ENCODE results near the gene CAPN10.

The CAPN10 gene

DNA sequence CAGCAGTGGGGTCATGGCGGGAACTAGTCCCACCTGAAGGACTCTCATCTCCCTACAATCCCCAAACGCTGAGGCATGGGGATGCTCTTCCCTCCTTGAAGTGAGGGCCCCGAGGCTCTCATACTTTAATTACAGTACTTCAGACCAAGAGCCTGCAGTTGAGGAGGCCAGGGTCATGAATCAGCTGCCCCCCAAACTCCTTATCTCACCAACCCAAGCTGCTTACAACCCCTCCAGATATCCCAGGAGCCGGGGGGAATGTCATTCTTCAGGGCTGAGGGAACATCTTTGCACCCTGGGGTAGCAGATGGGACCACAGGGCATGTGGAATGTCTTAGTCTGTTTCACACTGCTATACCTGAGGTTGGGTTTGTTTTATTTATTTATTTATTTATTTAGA is 2.8 kb upstream of the CAPN10 start:
- H3K36me3 ChIP-seq (ENCODE audit: insufficient read depth) = no peaks in the 10 kb centered on the region
- no peaks in the 10 kb centered on the region for H4K20me1 ChIP-seq (ENCODE audit: insufficient read depth)
- TF ChIP-seq, protein P1, sequence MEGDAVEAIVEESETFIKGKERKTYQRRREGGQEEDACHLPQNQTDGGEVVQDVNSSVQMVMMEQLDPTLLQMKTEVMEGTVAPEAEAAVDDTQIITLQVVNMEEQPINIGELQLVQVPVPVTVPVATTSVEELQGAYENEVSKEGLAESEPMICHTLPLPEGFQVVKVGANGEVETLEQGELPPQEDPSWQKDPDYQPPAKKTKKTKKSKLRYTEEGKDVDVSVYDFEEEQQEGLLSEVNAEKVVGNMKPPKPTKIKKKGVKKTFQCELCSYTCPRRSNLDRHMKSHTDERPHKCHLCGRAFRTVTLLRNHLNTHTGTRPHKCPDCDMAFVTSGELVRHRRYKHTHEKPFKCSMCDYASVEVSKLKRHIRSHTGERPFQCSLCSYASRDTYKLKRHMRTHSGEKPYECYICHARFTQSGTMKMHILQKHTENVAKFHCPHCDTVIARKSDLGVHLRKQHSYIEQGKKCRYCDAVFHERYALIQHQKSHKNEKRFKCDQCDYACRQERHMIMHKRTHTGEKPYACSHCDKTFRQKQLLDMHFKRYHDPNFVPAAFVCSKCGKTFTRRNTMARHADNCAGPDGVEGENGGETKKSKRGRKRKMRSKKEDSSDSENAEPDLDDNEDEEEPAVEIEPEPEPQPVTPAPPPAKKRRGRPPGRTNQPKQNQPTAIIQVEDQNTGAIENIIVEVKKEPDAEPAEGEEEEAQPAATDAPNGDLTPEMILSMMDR (conservative IDR thresholded peaks at IDR 0.05; ENCODE audit: low read depth, low read length) = no peak

DNA sequence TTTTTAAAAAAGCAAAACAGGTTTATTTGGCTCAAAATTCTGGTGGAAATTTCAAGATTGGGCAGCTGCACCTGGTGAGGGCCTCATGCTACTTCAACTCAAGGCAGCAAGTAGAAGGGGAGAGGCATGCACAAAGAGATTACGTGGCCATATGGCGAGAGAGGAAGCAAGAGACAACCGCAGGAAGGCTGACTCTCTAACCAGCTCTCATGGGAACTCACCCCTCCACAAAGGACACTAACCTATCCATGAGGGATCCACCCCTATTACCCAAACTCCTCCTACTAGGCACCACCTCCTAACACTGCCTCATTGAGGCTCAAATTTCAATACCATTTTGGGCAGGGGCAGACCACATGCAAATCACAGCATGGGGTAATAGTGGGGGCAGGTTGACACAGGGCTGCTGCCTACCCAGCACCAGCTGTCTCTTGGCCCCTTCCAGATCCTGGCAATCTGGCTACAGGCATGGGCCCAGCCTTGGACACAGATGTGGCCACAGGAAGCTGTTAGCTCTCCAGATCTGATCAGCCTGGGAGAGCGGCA is 2.0 kb upstream of the CAPN10 start:
- Histone ChIP-seq H3K27ac (peak overlapping the region; percentile 86), H3K27me3 (ENCODE audit: insufficient read depth, low read depth) (no peaks in the 10 kb centered on the region), H3K36me3 (ENCODE audit: insufficient read depth) (no peaks in the 10 kb centered on the region), H3K9ac (peak overlapping the region; percentile 86; the same call in 1 of the 2 replicates), H4K20me1 (ENCODE audit: insufficient read depth) (no peaks in the 10 kb centered on the region), H3K4me1 (ENCODE audit: low read depth, poor library complexity, severe bottlenecking) (peaks cover 62% of the 10 kb centered on the region), H3K4me3 (IDR thresholded peaks at IDR 0.05; ENCODE audit: insufficient read depth, low read depth, low read length) (no peak overlapping the region), H3K79me2 (ENCODE audit: insufficient read depth, low read depth) (peaks cover 48% of the 10 kb centered on the region), H3K4me2 (peak overlapping the region; percentile 70), H2AFZ (ENCODE audit: low read depth) (no peak overlapping the region)
- TF ChIP-seq, protein P1 (conservative IDR thresholded peaks at IDR 0.05; ENCODE audit: low read depth, low read length) = no peak

More for the DNA sequence above, 2.8 kb upstream of the CAPN10 start:
- no peak overlapping the region for H3K4me3 ChIP-seq (IDR thresholded peaks at IDR 0.05; ENCODE audit: insufficient read depth, low read depth, low read length)
- H2AFZ ChIP-seq (ENCODE audit: low read depth) = no peak overlapping the region
- H3K79me2 ChIP-seq (ENCODE audit: insufficient read depth, low read depth) = peaks cover 41% of the 10 kb centered on the region
- no peaks in the 10 kb centered on the region for H3K27me3 ChIP-seq (ENCODE audit: insufficient read depth, low read depth)
- H3K9ac ChIP-seq = peak overlapping the region; percentile 51; the same call in 1 of the 2 replicates
- peak overlapping the region; percentile 70 for H3K4me2 ChIP-seq
- peaks cover 70% of the 10 kb centered on the region for H3K4me1 ChIP-seq (ENCODE audit: low read depth, poor library complexity, severe bottlenecking)
- peak overlapping the region; percentile 86 for H3K27ac ChIP-seq

DNA sequence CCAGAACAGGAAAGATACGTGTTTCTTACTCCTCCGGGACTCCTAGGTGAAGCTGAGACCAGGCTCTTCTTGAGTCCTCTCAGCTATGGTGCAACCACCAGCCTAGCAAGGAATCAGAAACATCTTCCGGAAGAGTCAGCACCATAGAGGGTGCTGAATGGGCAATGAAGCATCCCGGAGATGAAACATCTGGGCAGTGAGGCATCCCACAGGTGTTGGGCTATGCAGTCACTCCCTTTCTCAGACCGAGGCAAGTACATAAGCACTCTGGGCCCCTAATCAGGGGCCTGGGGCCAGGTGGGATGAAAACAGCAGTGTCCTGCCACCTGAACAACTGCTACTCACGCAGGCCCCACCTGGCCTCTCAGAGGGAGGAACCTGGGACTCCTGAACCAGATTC is 1.4 kb upstream of the CAPN10 start:
- TF ChIP-seq, protein P1 (conservative IDR thresholded peaks at IDR 0.05; ENCODE audit: low read depth, low read length) = no peak
- Histone ChIP-seq H3K27me3 (ENCODE audit: insufficient read depth, low read depth) (no peaks in the 10 kb centered on the region), H3K9ac (peak overlapping the region; percentile 86; the same call in 1 of the 2 replicates), H3K36me3 (ENCODE audit: insufficient read depth) (no peaks in the 10 kb centered on the region), H3K79me2 (ENCODE audit: insufficient read depth, low read depth) (peaks cover 53% of the 10 kb centered on the region), H3K4me2 (peak overlapping the region; percentile 70), H4K20me1 (ENCODE audit: insufficient read depth) (no peaks in the 10 kb centered on the region), H3K4me3 (IDR thresholded peaks at IDR 0.05; ENCODE audit: insufficient read depth, low read depth, low read length) (no peak overlapping the region), H2AFZ (ENCODE audit: low read depth) (no peak overlapping the region), H3K27ac (peak overlapping the region; percentile 86), H3K4me1 (ENCODE audit: low read depth, poor library complexity, severe bottlenecking) (peaks cover 56% of the 10 kb centered on the region)

DNA sequence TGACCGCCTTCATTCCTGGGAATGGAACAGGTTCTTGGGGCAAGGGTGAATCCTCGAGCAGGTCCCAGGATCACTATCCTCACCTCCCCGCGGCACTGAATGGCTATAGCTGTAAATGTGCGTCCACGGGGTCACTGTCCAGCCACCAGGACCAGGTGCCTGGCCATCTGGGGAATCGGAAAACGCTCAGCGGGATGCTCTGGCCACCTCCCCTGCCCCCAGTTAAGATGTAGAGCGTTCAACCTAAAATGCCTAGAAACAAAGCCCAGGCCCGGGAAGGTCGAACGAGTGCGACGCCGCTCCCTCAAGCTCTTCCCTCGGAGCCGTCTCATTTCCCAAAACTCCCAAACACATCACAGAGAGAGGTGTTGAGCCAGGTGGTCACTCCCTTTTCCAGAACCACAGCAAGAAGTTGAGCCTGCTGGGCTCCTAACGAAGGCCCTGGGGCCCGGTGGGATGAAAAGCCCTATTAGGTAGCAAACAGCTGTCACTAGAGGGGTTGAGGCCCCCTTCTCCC is 795 bp upstream of the CAPN10 start:
- Histone ChIP-seq H3K27me3 (ENCODE audit: insufficient read depth, low read depth) (no peaks in the 10 kb centered on the region), H3K27ac (peak overlapping the region; percentile 86), H4K20me1 (ENCODE audit: insufficient read depth) (no peaks in the 10 kb centered on the region), H3K4me2 (peak overlapping the region; percentile 70), H3K36me3 (ENCODE audit: insufficient read depth) (no peaks in the 10 kb centered on the region), H3K79me2 (ENCODE audit: insufficient read depth, low read depth) (peaks cover 54% of the 10 kb centered on the region), H2AFZ (ENCODE audit: low read depth) (peak overlapping the region; percentile 57; the same call in 1 of the 2 replicates), H3K9ac (peak overlapping the region; percentile 86), H3K4me1 (ENCODE audit: low read depth, poor library complexity, severe bottlenecking) (peaks cover 50% of the 10 kb centered on the region), H3K4me3 (IDR thresholded peaks at IDR 0.05; ENCODE audit: insufficient read depth, low read depth, low read length) (peak overlapping the region; percentile 58)
- TF ChIP-seq, protein P1 (conservative IDR thresholded peaks at IDR 0.05; ENCODE audit: low read depth, low read length) = no peak

Measured in KMS-11 (cell line).